Measurements from ENCODE around the gene TAS2R5. TPM values are rescaled to one million over a fixed set of nuclear protein-coding genes. Genes with fewer than 3 reads are reported as not detected.

The TAS2R5 gene
- total RNA-seq, 1 experiment from 2014 or later: 1.1 TPM

GRCh38 chr7:141785706-141786552, 4.1 kb upstream of the TAS2R5 start:
- Histone ChIP-seq H3K27me3 (ENCODE audit: insufficient read depth, low read depth) (no peaks in the 10 kb centered on the region), H3K4me3 (no peak overlapping the region), H4K20me1 (ENCODE audit: insufficient read depth) (peaks cover 4% of the 10 kb centered on the region; the same call in 1 of the 2 replicates), H3K4me1 (replicated peaks; ENCODE audit: insufficient read depth) (no peaks in the 10 kb centered on the region), H3F3A (ENCODE audit: insufficient read depth, low read depth) (no peaks in the 10 kb centered on the region), H2AFZ (no peak overlapping the region), H3K9me3 (ENCODE audit: insufficient read depth, low read depth) (no peaks in the 10 kb centered on the region), H3K36me3 (ENCODE audit: low read depth) (no peaks in the 10 kb centered on the region), H3K27ac (no peak overlapping the region), H3K79me2 (ENCODE audit: low read depth) (no peaks in the 10 kb centered on the region), H3K4me2 (no peak overlapping the region), H3K9me2 (ENCODE audit: insufficient read depth) (no peaks in the 10 kb centered on the region)
- peak; percentile 18 to 60 for DNase-seq
- POLR2A ChIA-PET (ENCODE audit: unreplicated experiment): no interaction called here
- TF ChIP-seq EZH2 (IDR thresholded peaks at IDR 0.05; ENCODE audit: low read depth): no peak
- TF ChIP-seq CTCF (conservative IDR thresholded peaks at IDR 0.05): peak; percentile 85
- intact Hi-C loops (cut with micrococcal nuclease; ENCODE audit: unreplicated experiment): loop anchor here (1.0 to 5.0 kb wide), 2 partner anchors 132 to 769 kb away; no protein-coding TSS in a partner anchor
- no TSS peak for BruUV-seq (replicated peaks)
- CTCF ChIA-PET: interaction anchor here (0.6 to 1.1 kb wide), 7 partner anchors 9 to 1397 kb away, joined by 3 to 5 read pairs (median 3); partner anchors contain the start of genes TAS2R39 and TAS2R4

- Histone ChIP-seq H3K27me3 (ENCODE audit: insufficient read depth, low read depth) (no peaks in the 10 kb centered on the region), H3K4me1 (replicated peaks; ENCODE audit: insufficient read depth) (no peaks in the 10 kb centered on the region), H3K4me2 (no peak overlapping the region), H2AFZ (no peak overlapping the region), H3K27ac (no peak overlapping the region), H3K36me3 (ENCODE audit: low read depth) (no peaks in the 10 kb centered on the region), H3K9me2 (ENCODE audit: insufficient read depth) (no peaks in the 10 kb centered on the region), H3F3A (ENCODE audit: insufficient read depth, low read depth) (no peaks in the 10 kb centered on the region), H3K4me3 (no peak overlapping the region), H3K79me2 (ENCODE audit: low read depth) (no peaks in the 10 kb centered on the region), H4K20me1 (ENCODE audit: insufficient read depth) (peaks cover 4% of the 10 kb centered on the region; the same call in 1 of the 2 replicates), H3K9me3 (ENCODE audit: insufficient read depth, low read depth) (no peaks in the 10 kb centered on the region)
- intact Hi-C loops (cut with micrococcal nuclease; ENCODE audit: unreplicated experiment): loop anchor here (5.0 kb wide), 1 partner anchor 771 kb away; no protein-coding TSS in a partner anchor
- no TSS peak for BruUV-seq (replicated peaks)
- TF ChIP-seq CTCF (conservative IDR thresholded peaks at IDR 0.05): no peak
- TF ChIP-seq EZH2 (IDR thresholded peaks at IDR 0.05; ENCODE audit: low read depth): no peak
- POLR2A ChIA-PET (ENCODE audit: unreplicated experiment): no interaction called here
- no peak for DNase-seq
- CTCF ChIA-PET: interaction anchor here (0.6 kb wide), 1 partner anchor 40 kb away, joined by 3 read pairs; no protein-coding TSS in a partner anchor
Measured at GRCh38 chr7:141788296-141788695, 1.7 kb upstream of the TAS2R5 start.

- intact Hi-C loops (cut with micrococcal nuclease; ENCODE audit: unreplicated experiment): no loop called here
Measured at GRCh38 chr7:141792526-141792925, 2.5 kb downstream of the TAS2R5 start.

More at GRCh38 chr7:141792526-141792925, 2.5 kb downstream of the TAS2R5 start:
- Histone ChIP-seq H3K9me3 (ENCODE audit: insufficient read depth, low read depth) (no peaks in the 10 kb centered on the region), H3K36me3 (ENCODE audit: low read depth) (no peaks in the 10 kb centered on the region), H3K27me3 (ENCODE audit: insufficient read depth, low read depth) (no peaks in the 10 kb centered on the region), H3F3A (ENCODE audit: insufficient read depth, low read depth) (no peaks in the 10 kb centered on the region), H3K9me2 (ENCODE audit: insufficient read depth) (no peaks in the 10 kb centered on the region), H3K27ac (no peak overlapping the region), H3K4me3 (no peak overlapping the region), H3K4me1 (replicated peaks; ENCODE audit: insufficient read depth) (no peaks in the 10 kb centered on the region), H3K79me2 (ENCODE audit: low read depth) (no peaks in the 10 kb centered on the region), H4K20me1 (ENCODE audit: insufficient read depth) (no peaks in the 10 kb centered on the region), H2AFZ (no peak overlapping the region), H3K4me2 (no peak overlapping the region)
- no TSS peak for BruUV-seq (replicated peaks)
- ChIA-PET POLR2A (ENCODE audit: unreplicated experiment) (no interaction called here), CTCF (no interaction called here)
- TF ChIP-seq EZH2 (IDR thresholded peaks at IDR 0.05; ENCODE audit: low read depth) (no peak), CTCF (conservative IDR thresholded peaks at IDR 0.05) (no peak)
- no peak for DNase-seq
